Thyroid gland (tissue), 4 donors: ENCODE results near the gene CAV3. TPM values are rescaled to one million over a fixed set of nuclear protein-coding genes. Genes with fewer than 3 reads are reported as not detected.

Experiments used
- DNase-seq, 2 donors: peaks; one replicate each; pipeline ENCODE4 v3.0.0-alpha.2; 2019
- H3K27ac ChIP-seq, 3 donors: fragments of 200-600 bp; sonication (generic); 1 replicate in 2 of 3; 2 replicates in 1 of 3; pipeline ENCODE4 v1.5.1; 2016 to 2019; ENCODE audit warnings: mild to moderate bottlenecking in 1 of 3, moderate library complexity in 1 of 3
- H3K27me3 ChIP-seq: fragments of 200-600 bp; sonication (generic); one replicate; pipeline ENCODE4 v1.5.1; 2019
- H3K36me3 ChIP-seq, 2 donors: fragments of 200-600 bp; sonication (generic); one replicate each; pipeline ENCODE4 v1.5.1; 2016 to 2019
- H3K4me1 ChIP-seq, 2 donors: fragments of 200-600 bp; sonication (generic); one replicate each; pipeline ENCODE4 v1.5.1; 2017 to 2019
- H3K4me3 ChIP-seq, 3 donors: fragments of 200-600 bp; sonication (generic); replicated peaks in 1 of 3; 1 replicate in 2 of 3; 2 replicates in 1 of 3; pipeline ENCODE4 v1.5.1; 2016; ENCODE audit warnings: mild to moderate bottlenecking in 1 of 3
- H3K9me3 ChIP-seq: fragments of 200-600 bp; sonication (generic); one replicate; pipeline ENCODE4 v1.5.1; 2017
- CTCF ChIP-seq, 6 experiments: fragments of 200-600 bp in 3 of 6; fragments of 450-650 bp in 3 of 6; sonication (generic) in 3 of 6; IDR thresholded peaks; one replicate each; pipeline ENCODE4 v1.5.1; 2016 to 2019; ENCODE audit warnings: antibody characterized with exemption in 6 of 6, mild to moderate bottlenecking in 2 of 6, inconsistent platforms in 1 of 6, moderate library complexity in 1 of 6
- POLR2A ChIP-seq, 2 donors: fragments of 450-650 bp; IDR thresholded peaks; one replicate each; pipeline ENCODE4 v1.6.1; 2017; ENCODE audit warnings: antibody characterized with exemption in 2 of 2, mild to moderate bottlenecking in 2 of 2, moderate library complexity in 1 of 2
- WGBS, 2 donors: methylation state at CpG; one replicate each; pipeline ENCODE4 v1.1.5; 2017; 5-methylcytosine and 5-hydroxymethylcytosine counted together
- intact Hi-C: fragments of 100-400 bp; cut with DNase I; formaldehyde crosslinking; loops from one replicate; pipeline ENCODE4 v1.15.1; 2023
- total RNA-seq, 4 donors: library from RNA; depleted of rRNA; stranded (reverse); fragments of >200 nt; gene quantifications; one replicate each; pipeline ENCODE4 v1.2.3, GENCODE V29; 2016

Gene CAV3
- total RNA-seq, 4 donors from 2014 or later: not detected

DNA sequence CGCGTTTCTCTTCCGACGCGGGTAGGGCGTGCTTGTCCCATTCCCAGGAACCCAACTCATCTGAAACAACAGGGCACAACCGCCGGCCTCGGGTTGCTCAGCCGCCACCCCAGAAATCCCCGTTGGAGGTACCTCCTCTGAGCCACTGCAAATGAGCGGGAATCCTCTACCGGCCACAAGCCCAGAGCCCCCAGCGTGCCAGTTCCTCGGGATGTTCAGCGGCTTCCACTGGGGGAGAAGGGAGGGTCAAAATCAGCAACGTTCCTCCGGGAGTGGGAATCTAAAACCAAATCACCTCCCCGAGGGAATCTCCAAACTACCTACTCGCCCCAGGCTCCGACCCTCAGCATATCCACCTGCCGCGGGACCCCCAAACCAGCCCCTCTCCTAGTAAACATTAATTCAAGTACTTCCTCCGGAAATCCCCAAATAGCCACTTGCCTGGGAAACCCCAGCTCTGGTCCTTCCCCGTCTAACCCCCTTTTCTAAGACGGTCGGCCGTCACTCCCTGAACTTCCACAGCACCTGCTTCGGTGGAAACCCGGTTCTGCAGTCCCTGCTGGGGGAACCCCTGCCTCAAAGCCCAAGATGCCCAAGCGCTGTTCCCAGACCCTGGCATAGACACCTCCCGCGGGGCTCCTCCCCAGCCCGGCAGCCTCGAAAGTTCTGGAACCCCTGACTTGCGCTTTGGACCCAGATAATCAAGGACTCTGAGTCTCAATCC, 34.9 kb downstream of the CAV3 start:
- WGBS, 2 donors: 10 to 19% methylated on average over 18 to 23 of the region's 36 CpGs
- Histone ChIP-seq H3K27me3 (peaks cover 14% of the 10 kb centered on the region), H3K4me1 (peaks cover 5 to 23% of the 10 kb centered on the region in 2 donors), H3K4me3 (no peak overlapping the region), H3K27ac (no peak overlapping the region), H3K9me3 (no peaks in the 10 kb centered on the region), H3K36me3 (no peaks in the 10 kb centered on the region)
- TF ChIP-seq CTCF (IDR thresholded peaks at IDR 0.05): no peak
- TF ChIP-seq POLR2A (IDR thresholded peaks at IDR 0.05): no peak
- DNase-seq: no peak
- intact Hi-C loops: no loop called here

DNA sequence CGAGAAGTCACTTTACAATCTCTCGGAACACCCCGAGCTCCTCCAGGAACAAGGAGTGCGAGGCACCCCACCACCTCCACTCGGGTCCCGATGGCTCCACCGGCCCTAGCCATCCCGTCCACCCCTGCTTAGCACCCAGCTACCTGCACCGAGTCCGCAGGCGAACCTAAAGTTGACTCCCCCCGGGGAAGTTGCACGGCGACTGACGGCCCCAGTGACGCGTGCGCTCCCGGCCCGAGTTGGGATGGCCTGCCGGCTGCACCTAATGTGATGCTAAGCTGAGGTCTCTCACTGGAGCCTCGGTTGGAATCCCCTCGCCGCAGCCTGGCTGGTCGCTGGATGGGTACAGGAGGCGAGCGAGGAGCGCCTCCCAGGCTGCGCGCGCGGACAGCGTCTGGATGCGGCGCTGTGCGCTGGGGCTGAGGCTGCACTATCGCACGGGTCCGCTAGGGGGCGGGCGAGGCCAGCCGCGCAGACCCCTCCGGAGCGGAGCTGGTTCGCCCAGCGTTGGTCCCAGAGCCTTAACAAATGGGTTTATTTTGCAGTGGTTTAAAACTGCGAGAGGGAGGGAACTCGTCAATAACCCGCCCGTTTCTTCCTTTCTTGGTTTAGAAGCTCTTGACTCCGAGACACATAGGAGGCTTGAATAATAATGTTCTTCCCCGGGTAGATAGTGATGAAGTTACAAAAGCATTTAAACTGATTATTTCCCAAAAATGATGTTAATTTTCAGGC, 35.7 kb downstream of the CAV3 start, which contains the start of gene OXTR:
TSS of gene OXTR (minus strand) at position 526 of the 735 bp plus-strand sequence. CDS start 1,426 bp downstream, outside the sequence.
- intact Hi-C loops: no loop called here
- WGBS, 2 donors: 10 to 11% methylated on average over 20 to 37 of the region's 53 CpGs
- Histone ChIP-seq H3K9me3 (no peaks in the 10 kb centered on the region), H3K4me1 (peaks cover 5 to 23% of the 10 kb centered on the region in 2 donors), H3K27me3 (peaks cover 14% of the 10 kb centered on the region), H3K27ac (no peak within 1 kb of the TSS), H3K4me3 (no peak within 1 kb of the TSS), H3K36me3 (no peaks in the 10 kb centered on the region)
- TF ChIP-seq CTCF (IDR thresholded peaks at IDR 0.05) (peak; percentile 46 to 98 (median 84)), POLR2A (IDR thresholded peaks at IDR 0.05) (no peak)
- DNase-seq: peak; percentile 29 to 36

DNA sequence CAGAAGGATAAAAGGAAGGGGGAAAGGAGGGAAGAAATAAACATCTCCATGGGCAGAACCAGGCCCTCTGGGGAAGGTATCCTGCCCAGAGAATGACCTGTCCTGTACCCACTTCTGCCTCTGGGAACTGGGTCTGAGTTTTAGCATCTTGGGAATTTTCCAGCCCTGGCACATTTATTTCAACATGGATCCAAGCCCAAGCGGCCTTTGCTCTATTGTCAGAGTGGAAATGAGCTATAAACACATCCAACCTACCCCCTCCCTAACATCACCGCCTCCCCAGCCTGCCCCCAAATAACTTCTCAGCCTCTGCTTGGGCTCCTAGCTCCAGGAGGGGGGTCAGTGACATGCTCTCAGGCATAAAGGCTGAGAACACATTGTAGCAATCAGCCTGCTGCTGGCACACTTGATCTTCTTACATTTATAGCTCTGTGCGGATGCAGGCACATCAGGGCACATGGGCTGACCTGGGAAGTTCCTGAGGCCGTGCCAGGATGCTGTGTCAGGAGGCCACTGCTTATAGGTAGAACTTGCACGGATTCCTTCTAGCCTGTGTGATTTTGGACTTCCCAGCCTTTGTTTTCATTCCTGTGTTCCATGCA, 40.4 kb downstream of the CAV3 start:
- H3K9me3 ChIP-seq: no peaks in the 10 kb centered on the region
- H3K36me3 ChIP-seq: no peaks in the 10 kb centered on the region
- intact Hi-C loops: no loop called here
- WGBS, 2 donors: 80 to 91% methylated on average over 5 of the region's 5 CpGs
- peaks cover 7% of the 10 kb centered on the region for H3K27me3 ChIP-seq
- TF ChIP-seq POLR2A (IDR thresholded peaks at IDR 0.05) (no peak), CTCF (IDR thresholded peaks at IDR 0.05) (no peak)
- H3K4me1 ChIP-seq: peaks cover 4 to 6% of the 10 kb centered on the region in 2 donors
- no peak overlapping the region for H3K27ac ChIP-seq
- H3K4me3 ChIP-seq: no peak overlapping the region
- no peak for DNase-seq

- Histone ChIP-seq H3K36me3 (no peaks in the 10 kb centered on the region), H3K4me1 (no peaks in the 10 kb centered on the region), H3K4me3 (no peak overlapping the region), H3K27ac (no peak overlapping the region), H3K27me3 (no peaks in the 10 kb centered on the region), H3K9me3 (no peaks in the 10 kb centered on the region)
- no peak for TF ChIP-seq POLR2A (IDR thresholded peaks at IDR 0.05)
- no peak for TF ChIP-seq CTCF (IDR thresholded peaks at IDR 0.05)
- no peak for DNase-seq
- intact Hi-C loops: no loop called here
- WGBS, 2 donors: 81 to 84% methylated on average over 5 of the region's 5 CpGs
Measured at GRCh38 chr3:8775181-8775580, 41.6 kb downstream of the CAV3 start.
